Measurements from ENCODE around the gene P3R3URF. TPM values are rescaled to one million over a fixed set of nuclear protein-coding genes. Genes with fewer than 3 reads are reported as not detected.
A peak's percentile ranks its signal among the peaks of the same experiment; 100 is the strongest.

P3R3URF gene
- total and polyA plus RNA-seq, 2 donors (not counting 3 experiments of a cell fraction or from before 2014, with no cell fraction given), result not detected

- H2AFZ ChIP-seq (ENCODE audit: low read depth, low read length), result no peak overlapping the region
Observed at GRCh38 chr1:46211051-46211450, 34.8 kb upstream of the P3R3URF start.

More at GRCh38 chr1:46211051-46211450, 34.8 kb upstream of the P3R3URF start:
- Histone ChIP-seq H3K9ac (replicated peaks; ENCODE audit: extremely low read depth, insufficient read depth, low read length) (no peak overlapping the region), H3K36me3 (ENCODE audit: control insufficient read depth in 2 of 2, extremely low read depth in 1 of 2, insufficient read depth in 2 of 2, low read length in 2 of 2) (no peaks in the 10 kb centered on the region), H3K79me2 (ENCODE audit: control insufficient read depth, insufficient read depth, low read length) (no peaks in the 10 kb centered on the region), H4K20me1 (replicated peaks; ENCODE audit: control insufficient read depth, extremely low read depth, insufficient read depth, low read length) (no peaks in the 10 kb centered on the region), H3K9me3 (replicated peaks; ENCODE audit: control insufficient read depth, insufficient read depth, low read length) (no peaks in the 10 kb centered on the region), H3K27me3 (ENCODE audit: control insufficient read depth in 2 of 2, insufficient read depth in 2 of 2, low read length in 2 of 2) (no peaks in the 10 kb centered on the region), H3K9me1 (replicated peaks; ENCODE audit: control insufficient read depth, extremely low read depth, insufficient read depth, low read length) (no peaks in the 10 kb centered on the region), H3K4me3 (replicated peaks in 1 of 3; ENCODE audit: insufficient read depth in 1 of 3, low read depth in 1 of 3, low read length in 3 of 3) (no peak overlapping the region), H3K27ac (ENCODE audit: insufficient read depth, low read depth, low read length) (no peak overlapping the region), H3K4me2 (ENCODE audit: insufficient read depth, low read length) (no peak overlapping the region), H3K4me1 (ENCODE audit: control insufficient read depth, extremely low read depth, insufficient read depth, low read length) (no peaks in the 10 kb centered on the region)
- ChIA-PET POLR2A (no interaction called here), CTCF (interaction anchor here (2.7 kb wide), 1 partner anchor 12 kb away, joined by 15 read pairs; no protein-coding TSS in a partner anchor)
- DNase-seq (ENCODE audit: low read depth, low spot score) (peak; percentile 10), FAIRE-seq (no peak)
- intact Hi-C loops (cut with micrococcal nuclease) (no loop called here), dilution Hi-C loops (cut with MboI; ENCODE audit: extremely low pct_ligation_motif_present, low sequenced_read_pairs) (no loop called here)
- no TSS peak for BruUV-seq (replicated peaks)
- no peak for TF ChIP-seq GATA2 (IDR thresholded peaks at IDR 0.05; ENCODE audit: insufficient read depth, insufficient read length, low read depth, low read length)
- no peak for TF ChIP-seq MAX (IDR thresholded peaks at IDR 0.05; ENCODE audit: insufficient read depth, insufficient read length)
- TF ChIP-seq POLR2AphosphoS5 (IDR thresholded peaks at IDR 0.05; ENCODE audit: insufficient read depth, low read depth, low read length), result no peak
- TF ChIP-seq EZH2 (IDR thresholded peaks at IDR 0.05; ENCODE audit: borderline replicate concordance, low read depth, low read length, severe bottlenecking), result no peak
- no peak for TF ChIP-seq CTCF (IDR thresholded peaks at IDR 0.05; ENCODE audit: extremely low read depth in 1 of 2, insufficient read depth in 1 of 2, low read depth in 1 of 2, low read length in 2 of 2)
- no peak for TF ChIP-seq POLR2A (IDR thresholded peaks at IDR 0.05; ENCODE audit: low read depth, low read length)
- no peak for TF ChIP-seq JUN (IDR thresholded peaks at IDR 0.05; ENCODE audit: borderline replicate concordance, insufficient read depth, insufficient read length, low read depth)
- no peak for TF ChIP-seq FOS (IDR thresholded peaks at IDR 0.05; ENCODE audit: borderline replicate concordance, insufficient read depth, low read length)
- no peak for TF ChIP-seq MYC (IDR thresholded peaks at IDR 0.05; ENCODE audit: low read depth, low read length)
